HFFc6 (cell line): Measurements from ENCODE around the gene TRPT1. TPM values are rescaled to one million over a fixed set of nuclear protein-coding genes. Genes with fewer than 3 reads are reported as not detected.
A peak's percentile ranks its signal among the peaks of the same experiment; 100 is the strongest.

Source experiments
- DNase-seq: peaks from one replicate; pipeline ENCODE4 v3.0.0-alpha.2; 2018
- H3K27ac Mint-ChIP-seq: 2 replicates; pipeline ENCODE4 v1.8.0; 2020; ENCODE audit warnings: mild to moderate bottlenecking, mixed read lengths
- H3K27me3 Mint-ChIP-seq: 2 replicates; pipeline ENCODE4 v1.8.0; 2021; ENCODE audit warnings: mild to moderate bottlenecking, moderate library complexity, mixed read lengths; ENCODE audit not compliant: insufficient read depth
- H3K36me3 Mint-ChIP-seq: 2 replicates; pipeline ENCODE4 v1.8.0; 2021; ENCODE audit warnings: low read depth, mixed read lengths
- H3K4me1 Mint-ChIP-seq: 2 replicates; pipeline ENCODE4 v1.8.0; 2020; ENCODE audit warnings: low read depth, mixed read lengths
- H3K4me3 Mint-ChIP-seq: 2 replicates; pipeline ENCODE4 v1.8.0; 2020; ENCODE audit warnings: mild to moderate bottlenecking, moderate library complexity, mixed read lengths
- H3K9me3 Mint-ChIP-seq: 2 replicates; pipeline ENCODE4 v1.8.0; 2020; ENCODE audit warnings: mild to moderate bottlenecking, mixed read lengths
- CTCF ChIP-seq: fragments of 200-600 bp; sonication (generic); IDR thresholded peaks from 2 replicates; pipeline ENCODE4 v1.5.0; 2021; ENCODE audit warnings: antibody characterized with exemption, mild to moderate bottlenecking
- total RNA-seq, 6 experiments: library from RNA; stranded (reverse); fragmentation: NEBNext Ultra II Directional; extraction: Animal tissue kit (Norgen Biotek cat#: 25700); gene quantifications; 2 replicates in 1 of 6; 3 replicates in 5 of 6; pipeline ENCODE4 v1.2.3, GENCODE V29; 2021

Gene TRPT1
- total RNA-seq, 6 experiments from 2014 or later, result 32.6 to 41.1 (median 39.7) TPM

DNA sequence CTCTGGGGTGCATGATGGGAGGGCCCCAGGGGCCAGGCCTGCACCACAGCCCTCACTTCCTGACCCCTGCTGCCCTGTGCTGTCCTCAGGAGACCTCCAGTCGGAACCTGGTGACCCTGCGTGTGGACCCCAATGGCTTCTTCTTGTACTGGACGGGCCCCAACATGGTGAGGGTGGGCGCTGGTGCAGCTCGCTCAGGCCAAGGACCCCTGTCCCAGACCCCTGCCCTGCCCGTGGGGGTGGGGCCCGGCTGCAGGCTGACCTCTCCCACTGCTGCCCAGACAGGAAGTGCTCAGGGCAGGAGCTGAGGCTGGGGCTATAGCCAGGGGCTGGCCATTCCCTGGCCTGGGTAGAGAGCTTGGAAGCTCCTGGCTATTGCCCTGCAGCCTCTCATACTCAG is 28.3 kb upstream of the TRPT1 start:
- H3K4me3 Mint-ChIP-seq, result no peak overlapping the region
- peaks cover 8% of the 10 kb centered on the region for H3K36me3 Mint-ChIP-seq
- no peak overlapping the region for H3K27ac Mint-ChIP-seq

DNA sequence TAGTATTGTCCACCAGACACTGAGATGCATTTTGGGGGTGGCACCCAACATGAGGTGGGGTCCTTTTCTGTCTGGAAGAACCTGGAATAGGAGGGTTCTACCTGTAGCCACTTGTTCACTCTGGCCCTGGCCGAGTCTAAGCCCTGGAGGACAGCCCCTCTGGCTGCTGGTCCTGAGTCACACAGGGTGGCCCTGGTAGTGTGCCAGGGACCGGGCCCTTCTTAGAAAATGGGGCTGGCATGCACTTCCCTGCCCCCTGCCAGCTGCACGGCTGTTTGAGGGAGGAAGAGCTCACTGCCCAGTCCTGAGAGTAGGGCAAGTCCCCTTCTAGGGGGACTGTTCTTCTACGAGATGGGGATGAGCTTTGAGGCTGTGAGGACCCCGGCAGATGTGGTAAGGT is 27.5 kb upstream of the TRPT1 start:
- TF ChIP-seq CTCF, result no peak
- H3K4me3 Mint-ChIP-seq, result peak overlapping the region; percentile 91
- H3K4me1 Mint-ChIP-seq, result peaks cover 12% of the 10 kb centered on the region
- peaks cover 6% of the 10 kb centered on the region; the same call in 1 of the 2 replicates for H3K36me3 Mint-ChIP-seq
- H3K27ac Mint-ChIP-seq, result peak overlapping the region; percentile 57; the same call in 1 of the 2 replicates
- H3K27me3 Mint-ChIP-seq, result peaks cover 2% of the 10 kb centered on the region
- no peak for DNase-seq
- no peaks in the 10 kb centered on the region for H3K9me3 Mint-ChIP-seq

More for the DNA sequence above, 28.3 kb upstream of the TRPT1 start:
- no peak for DNase-seq
- peaks cover 2% of the 10 kb centered on the region for H3K27me3 Mint-ChIP-seq
- H3K9me3 Mint-ChIP-seq, result no peaks in the 10 kb centered on the region
- TF ChIP-seq CTCF, result no peak
- peaks cover 12% of the 10 kb centered on the region for H3K4me1 Mint-ChIP-seq

- peak overlapping the region; percentile 57 for H3K27ac Mint-ChIP-seq
- no peak for DNase-seq
- H3K36me3 Mint-ChIP-seq, result peaks cover 6% of the 10 kb centered on the region; the same call in 1 of the 2 replicates
- peaks cover 2% of the 10 kb centered on the region for H3K27me3 Mint-ChIP-seq
- H3K9me3 Mint-ChIP-seq, result no peaks in the 10 kb centered on the region
- no peak for TF ChIP-seq CTCF
- peaks cover 13% of the 10 kb centered on the region for H3K4me1 Mint-ChIP-seq
- peak overlapping the region; percentile 91 for H3K4me3 Mint-ChIP-seq
Measured at GRCh38 chr11:64253043-64253442, 27.1 kb upstream of the TRPT1 start.

- H3K27me3 Mint-ChIP-seq, result no peaks in the 10 kb centered on the region; the same call in none of the 2 replicates
- H3K9me3 Mint-ChIP-seq, result no peaks in the 10 kb centered on the region
- TF ChIP-seq CTCF, result peak; percentile 80
- H3K4me1 Mint-ChIP-seq, result peaks cover 19% of the 10 kb centered on the region
- H3K27ac Mint-ChIP-seq, result peak overlapping the region; percentile 88
- DNase-seq, result no peak
- H3K4me3 Mint-ChIP-seq, result peak overlapping the region; percentile 91
- H3K36me3 Mint-ChIP-seq, result no peaks in the 10 kb centered on the region
Measured at GRCh38 chr11:64252003-64252872, 26.3 kb upstream of the TRPT1 start.

GRCh38 chr11:64251753-64252002 is 25.7 kb upstream of the TRPT1 start:
- Mint-ChIP-seq H3K4me1 (peaks cover 19% of the 10 kb centered on the region), H3K9me3 (no peaks in the 10 kb centered on the region), H3K27ac (peak overlapping the region; percentile 88), H3K27me3 (no peaks in the 10 kb centered on the region; the same call in none of the 2 replicates), H3K36me3 (no peaks in the 10 kb centered on the region), H3K4me3 (peak overlapping the region; percentile 91)
- DNase-seq, result no peak
- TF ChIP-seq CTCF, result no peak
